NAMALWA (cell line): ENCODE data around the gene NOTO.
"Not testable (repeated sequence)": the region's sequence is repeated elsewhere in the genome, so short reads cannot be mapped to it uniquely, and the experiment has no call there.

ENCODE experiments used
- DNase-seq: peaks from one replicate; pipeline ENCODE4 v3.0.0-alpha.2; 2015; ENCODE audit warnings: low spot score

Gene NOTO

GRCh38 chr2:73200281-73200680 lies 2.1 kb upstream of the NOTO start:
- not testable (repeated sequence) for DNase-seq

GRCh38 chr2:73203055-73203681 lies 794 bp downstream of the NOTO start:
- no peak for DNase-seq

- DNase-seq = no peak
Observed at GRCh38 chr2:73205611-73206010, 3.2 kb downstream of the NOTO start.

- DNase-seq = no peak
Observed at GRCh38 chr2:73208258-73208657, 5.9 kb downstream of the NOTO start.

DNA sequence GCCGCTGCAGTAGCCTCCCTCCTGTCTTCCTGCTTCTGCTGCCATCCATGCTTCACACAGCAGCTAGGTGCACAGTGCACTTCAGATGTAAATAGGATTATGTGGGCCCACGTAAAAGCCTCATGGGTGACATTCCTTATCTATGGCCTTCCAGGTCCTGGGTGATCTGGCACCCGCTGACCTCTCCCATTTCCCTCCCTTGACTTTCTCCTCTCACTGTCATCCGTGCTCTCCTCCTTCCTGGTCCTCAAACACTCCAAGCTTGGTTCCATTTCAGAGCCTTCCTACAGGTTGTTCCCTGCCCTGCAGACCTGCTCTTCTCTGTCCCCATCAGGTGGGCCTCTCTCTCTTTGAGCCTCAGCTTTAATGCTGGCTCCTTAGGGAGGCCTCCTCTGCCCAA lies 7.6 kb downstream of the NOTO start:
- DNase-seq = no peak

DNA sequence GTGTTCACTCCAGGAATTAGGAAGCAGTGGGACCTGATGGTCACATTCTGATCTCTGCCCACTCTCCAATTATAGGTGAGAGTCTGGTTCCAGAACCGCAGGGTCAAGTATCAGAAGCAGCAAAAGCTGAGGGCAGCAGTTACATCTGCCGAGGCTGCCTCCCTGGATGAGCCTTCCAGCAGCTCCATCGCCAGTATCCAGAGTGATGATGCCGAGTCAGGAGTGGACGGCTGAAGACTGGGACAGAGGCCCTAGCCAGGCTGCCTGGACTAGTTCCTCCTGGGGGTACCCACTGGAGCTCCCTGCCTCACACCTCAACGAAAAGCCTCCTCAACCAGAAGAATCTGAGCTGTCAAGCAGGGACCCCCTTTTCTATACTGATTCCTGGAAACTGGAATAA lies 8.3 kb downstream of the NOTO start:
- no peak for DNase-seq

DNA sequence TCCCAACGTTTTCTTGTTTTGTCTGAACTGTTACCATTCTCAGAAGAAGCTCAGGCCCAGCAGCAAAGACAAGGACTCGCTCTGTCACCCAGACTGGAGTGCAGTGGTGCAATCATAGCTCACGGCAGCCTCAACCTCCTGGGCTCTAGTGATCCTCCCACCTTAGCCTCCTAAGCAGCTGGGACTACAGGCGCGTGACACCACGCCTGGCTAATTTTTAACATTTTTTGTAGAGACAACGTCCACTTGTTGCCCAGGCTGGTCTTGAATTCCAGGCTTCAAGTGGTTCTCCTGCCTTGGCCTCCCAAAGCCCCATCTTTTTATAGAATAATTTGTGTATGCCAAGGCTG lies 9.7 kb downstream of the NOTO start:
- no peak for DNase-seq

DNA sequence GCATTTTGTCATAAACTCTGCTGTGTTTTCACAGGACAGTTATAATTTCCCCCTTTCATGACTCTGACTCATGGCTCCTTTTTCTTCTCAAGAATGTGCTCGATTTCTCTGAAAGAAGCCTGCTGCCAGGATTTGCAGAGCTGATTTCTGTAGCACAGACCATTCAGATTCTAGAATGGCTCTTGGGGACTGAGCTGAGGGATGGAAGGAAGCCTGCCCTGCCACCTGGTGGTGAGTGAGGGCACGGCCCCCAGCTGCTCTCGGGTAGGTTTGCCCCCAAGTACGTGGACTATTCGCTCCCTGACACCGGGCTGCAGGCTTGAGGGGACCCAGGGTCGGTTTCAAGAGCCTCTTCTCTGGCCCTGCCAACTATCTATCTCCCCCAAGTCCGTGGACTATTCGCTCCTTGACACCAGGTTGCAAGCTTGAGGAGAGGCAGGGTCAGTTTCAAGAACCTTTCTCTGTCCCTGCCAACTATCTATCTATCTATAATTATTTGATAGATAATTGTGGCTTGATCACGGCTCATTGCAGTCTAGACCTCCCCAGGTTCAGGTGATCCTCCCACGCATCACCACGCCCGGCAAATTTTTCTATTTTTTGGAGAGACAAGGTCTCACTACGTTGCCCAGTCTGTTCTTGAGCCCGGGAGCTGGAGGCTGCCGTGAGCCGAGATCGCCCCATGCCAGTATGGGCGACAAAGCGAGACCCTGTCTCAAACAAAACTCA lies 10.2 kb downstream of the NOTO start:
- DNase-seq = peak; percentile 90

GRCh38 chr2:73214120-73215035 lies 12.0 kb downstream of the NOTO start, which contains the start of gene SMYD5:
Gene SMYD5, plus strand, starts transcription at chr2:73214245. Its CDS starts 22 bp downstream, at chr2:73214267.
- DNase-seq = peak; percentile 94

DNA sequence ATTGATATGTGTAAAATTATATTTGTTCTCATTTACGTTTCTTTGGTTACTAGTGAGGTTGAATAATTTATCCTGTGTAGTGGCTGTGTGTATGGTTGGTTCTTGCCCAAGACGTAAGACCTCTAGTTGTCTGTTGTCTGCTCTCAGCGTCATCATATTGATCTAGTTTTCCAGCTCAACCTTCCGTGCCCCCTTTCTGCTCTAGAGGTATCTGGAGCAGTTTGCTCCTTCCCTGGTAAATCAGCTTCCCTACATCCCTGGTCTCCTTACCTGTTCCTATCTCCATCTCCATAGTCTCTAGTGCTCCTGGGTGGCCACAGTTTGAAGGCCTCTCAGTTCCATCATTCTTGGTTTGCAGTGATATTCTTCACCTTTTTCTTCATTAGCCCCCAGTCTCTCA lies 12.9 kb downstream of the NOTO start:
- no peak for DNase-seq

- no peak for DNase-seq
Observed at GRCh38 chr2:73217160-73217559, 14.8 kb downstream of the NOTO start.

- no peak for DNase-seq
Observed at GRCh38 chr2:73217826-73218225, 15.5 kb downstream of the NOTO start.

GRCh38 chr2:73218298-73218697 lies 15.9 kb downstream of the NOTO start:
- no peak for DNase-seq

DNA sequence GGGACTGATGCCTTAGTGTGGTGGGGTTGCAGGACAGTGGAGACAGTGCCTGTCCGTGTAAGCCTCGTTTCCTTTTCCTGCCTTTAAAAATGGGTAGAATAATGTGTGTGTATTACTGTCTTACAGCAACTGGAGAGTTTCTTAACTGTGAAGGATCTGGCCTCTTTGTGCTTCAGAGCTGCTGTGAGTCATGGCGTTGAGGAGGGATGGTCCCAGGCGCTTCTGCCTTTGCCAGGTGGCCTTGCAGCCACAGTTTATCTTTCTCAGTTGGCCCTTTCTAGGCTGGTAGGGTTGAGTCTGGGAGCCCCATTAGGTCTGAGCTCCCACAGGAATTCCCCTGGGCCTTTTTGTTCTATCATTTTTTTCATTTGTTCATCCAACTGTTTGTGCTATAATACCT lies 21.4 kb downstream of the NOTO start:
- DNase-seq = no peak

GRCh38 chr2:73225513-73226360 lies 23.4 kb downstream of the NOTO start:
- no peak for DNase-seq

- DNase-seq = no peak
Observed at GRCh38 chr2:73227086-73227485, 24.7 kb downstream of the NOTO start.

- no peak for DNase-seq
Observed at GRCh38 chr2:73228631-73229030, 26.3 kb downstream of the NOTO start.

DNA sequence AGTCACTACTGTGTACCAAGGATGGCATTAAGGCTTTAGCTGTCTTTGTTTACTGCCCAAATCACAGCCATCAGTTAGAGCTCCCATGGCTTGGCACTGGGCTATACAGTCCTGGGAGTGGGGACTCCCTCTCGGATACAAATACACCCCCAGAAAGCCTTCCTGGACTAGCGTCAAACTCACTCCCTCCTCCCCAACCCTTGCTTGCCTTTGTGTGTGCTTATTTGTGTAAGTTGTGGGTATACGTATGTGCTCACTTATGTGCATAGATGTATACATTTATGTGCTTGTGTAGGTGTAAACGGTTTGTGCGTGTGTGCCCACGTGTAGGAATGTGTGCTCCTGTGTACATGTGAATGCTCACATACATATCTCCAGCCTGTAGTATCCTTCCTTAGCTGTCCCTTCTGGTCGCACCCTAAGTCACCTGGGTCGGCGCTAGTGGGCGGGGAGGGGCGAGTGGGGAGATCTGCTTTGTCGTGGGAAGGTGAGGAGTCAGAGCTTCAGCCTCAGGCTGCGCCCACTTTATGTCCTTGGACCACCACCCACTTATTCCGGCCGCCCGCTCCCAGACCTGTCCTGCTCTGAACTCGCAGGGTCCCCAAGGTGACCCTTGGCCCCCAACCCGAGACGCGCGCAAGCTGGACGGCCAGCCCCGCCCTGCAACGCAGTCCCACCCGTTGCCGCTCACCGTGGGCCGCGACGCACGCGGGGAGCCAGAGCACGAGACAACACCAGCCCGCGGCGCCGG lies 30.2 kb downstream of the NOTO start:
- peak; percentile 63 for DNase-seq

DNA sequence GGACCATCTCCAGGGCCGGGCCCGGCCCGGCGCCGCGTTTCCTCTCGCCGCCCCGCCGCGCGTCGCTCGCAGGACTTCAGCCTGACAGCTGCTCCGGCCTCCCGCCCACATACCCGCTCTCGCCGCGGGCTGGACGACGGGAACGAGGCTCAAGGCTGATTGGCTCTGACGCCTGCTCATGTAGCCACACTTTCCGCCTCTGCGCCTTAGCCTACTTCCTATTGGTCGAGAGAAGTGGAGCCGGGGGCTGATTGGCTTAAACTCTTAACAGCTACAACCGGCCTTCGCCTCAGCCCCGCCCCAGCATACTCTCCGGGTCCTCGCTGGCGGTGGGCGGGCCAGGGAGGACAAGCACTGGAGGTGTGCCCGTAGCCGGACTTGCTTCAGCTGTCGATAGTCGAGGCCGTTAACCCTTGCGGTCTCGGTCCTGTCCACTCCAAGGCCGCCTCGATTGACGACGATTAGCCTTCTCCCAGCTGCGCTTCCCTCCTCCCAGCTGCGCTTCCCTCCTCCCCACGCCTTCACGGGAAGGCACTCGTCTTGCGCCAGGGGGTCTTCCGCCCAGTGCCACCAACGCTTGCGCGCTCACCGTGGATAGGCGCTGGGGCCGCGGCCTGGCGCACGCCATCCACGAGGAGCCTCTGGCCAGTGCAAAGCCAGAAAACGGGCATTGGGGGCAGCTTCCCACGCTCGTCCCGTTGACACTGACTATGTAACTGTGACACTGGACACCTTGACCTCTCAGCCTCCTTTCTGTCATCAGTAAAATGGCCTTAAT lies 31.0 kb downstream of the NOTO start, which contains the start of gene PRADC1:
Gene PRADC1, minus strand, starts transcription at position 86 of the 778 bp plus-strand sequence. Its CDS starts 79 bp downstream, at position 7.
- peak; percentile 99 for DNase-seq
